GM19397 (cell line): ENCODE results near the gene CACNA1D.

ENCODE experiments used
- ATAC-seq: cut with Tn5 transposase; IDR thresholded peaks from one replicate; pipeline ENCODE4 v1.9.1; 2021; ENCODE audit warnings: mild to moderate bottlenecking, moderate library complexity; ENCODE audit not compliant: unreplicated experiment

Gene CACNA1D

DNA sequence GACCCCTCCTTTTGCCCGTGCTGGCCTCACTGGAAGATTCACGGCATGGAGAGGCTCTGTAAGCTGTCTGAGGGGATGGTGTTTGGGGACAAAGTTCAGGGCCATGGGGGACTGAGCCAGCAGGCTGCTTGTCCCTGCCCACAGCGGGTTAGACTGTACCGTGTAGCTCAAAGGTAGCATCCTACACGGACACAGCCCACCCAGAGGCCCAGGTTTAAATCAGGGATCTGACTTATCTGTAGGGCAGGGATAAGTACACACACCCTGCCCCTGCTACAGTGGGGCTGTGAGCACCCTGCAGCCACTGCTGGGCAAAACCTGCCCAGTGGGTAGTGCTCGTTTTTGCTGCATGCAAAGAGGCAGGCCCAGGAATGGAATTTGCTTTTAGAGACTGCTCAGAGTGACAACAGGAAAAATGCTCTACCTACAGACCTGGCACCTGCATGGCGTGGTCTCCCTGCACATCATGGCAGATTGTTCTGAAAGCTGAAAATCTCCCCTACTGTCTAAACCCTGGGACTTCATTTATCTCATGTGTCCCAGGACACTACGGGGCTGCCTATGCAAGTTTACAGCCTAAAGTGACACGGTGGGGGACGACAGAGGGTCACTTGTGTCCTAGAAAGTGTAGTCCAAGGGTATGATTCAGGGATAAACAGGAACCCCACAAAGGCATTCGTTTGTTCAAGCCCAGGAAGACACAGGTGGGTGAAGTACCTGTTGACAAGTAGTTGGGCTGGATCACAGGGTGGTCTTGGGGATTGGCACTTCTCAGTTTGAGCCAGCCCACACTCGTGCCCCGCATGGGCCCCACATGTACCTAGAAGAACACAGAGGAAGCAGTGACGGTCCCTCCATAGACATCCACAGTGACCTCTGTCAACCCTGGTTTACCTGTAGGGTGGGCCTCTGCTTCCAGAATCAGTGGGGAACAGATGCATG is 324.1 kb downstream of the CACNA1D start:
- ATAC-seq = no peak

- no peak for ATAC-seq
Measured at GRCh38 chr3:53819163-53819868, 324.9 kb downstream of the CACNA1D start.

- ATAC-seq = no peak
Measured at GRCh38 chr3:53820084-53820483, 325.7 kb downstream of the CACNA1D start.

GRCh38 chr3:53820756-53821580 is 326.6 kb downstream of the CACNA1D start:
- ATAC-seq = no peak

GRCh38 chr3:53821631-53822121 is 327.3 kb downstream of the CACNA1D start:
- no peak for ATAC-seq

DNA sequence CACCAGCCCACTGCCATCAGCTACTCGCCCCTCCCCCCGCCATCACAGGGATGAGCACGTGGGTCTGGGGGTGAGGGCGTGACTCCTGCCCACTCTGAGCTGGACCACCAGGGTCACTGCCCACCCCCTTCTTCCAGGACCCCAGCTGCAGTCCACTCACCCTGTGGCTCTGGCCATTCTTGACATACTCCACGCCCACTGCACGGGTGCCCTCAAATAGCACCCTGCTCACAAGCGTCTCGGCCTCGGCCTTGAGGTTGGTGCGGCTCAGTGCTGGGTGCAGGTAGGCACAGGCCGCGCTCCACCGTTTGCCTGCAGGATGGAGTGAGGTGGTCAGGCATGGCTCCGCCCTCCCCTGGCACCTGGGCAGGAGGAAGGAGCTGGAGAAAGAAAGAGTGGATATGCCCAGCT is 327.9 kb downstream of the CACNA1D start:
- ATAC-seq = no peak

DNA sequence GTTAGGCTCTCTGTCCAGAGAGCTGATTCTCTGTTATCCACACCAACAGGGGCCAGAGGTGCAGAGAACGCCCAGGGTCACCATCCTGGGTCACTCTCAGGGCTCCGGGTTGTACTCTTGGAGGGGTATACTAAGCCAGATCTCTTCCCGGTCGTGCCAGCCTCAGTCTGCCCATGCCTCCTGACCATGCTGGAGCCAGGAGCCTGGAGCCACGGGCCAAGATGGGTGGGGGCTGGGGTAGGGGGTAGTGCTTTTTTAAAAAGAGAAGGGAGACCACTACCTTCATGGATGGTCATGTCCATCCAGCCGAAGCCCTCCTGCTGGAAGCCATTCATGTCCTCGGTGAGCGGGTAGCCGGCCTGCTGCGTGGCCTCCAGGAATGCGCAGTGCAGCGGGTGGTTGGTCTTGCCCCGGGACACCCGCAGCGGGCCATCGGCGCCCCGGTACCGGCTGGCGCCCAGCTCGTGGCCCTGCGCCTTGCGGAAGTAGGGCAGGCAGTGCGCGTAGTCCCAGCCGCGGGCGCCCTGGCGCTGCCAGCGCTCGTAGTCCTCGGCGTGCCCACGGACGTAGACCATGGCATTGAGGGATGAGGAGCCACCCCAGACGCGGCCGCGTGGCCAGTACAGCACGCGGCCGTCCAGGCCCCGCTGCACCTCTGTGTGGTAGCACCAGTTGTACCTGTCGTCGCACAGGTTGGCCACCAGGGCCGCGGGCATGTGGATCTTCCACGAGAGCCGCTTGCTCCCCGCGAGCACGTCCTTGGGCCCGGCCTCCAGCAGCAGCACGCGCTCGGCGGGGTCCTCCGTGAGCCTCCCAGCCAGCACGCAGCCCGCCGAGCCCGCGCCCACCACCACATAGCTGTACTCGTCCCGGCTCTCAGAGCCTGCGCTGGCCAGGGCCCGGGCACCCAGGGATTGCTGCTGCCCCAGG is 328.9 kb downstream of the CACNA1D start:
- no peak for ATAC-seq

GRCh38 chr3:53823956-53824657 is 329.7 kb downstream of the CACNA1D start:
- no peak for ATAC-seq

DNA sequence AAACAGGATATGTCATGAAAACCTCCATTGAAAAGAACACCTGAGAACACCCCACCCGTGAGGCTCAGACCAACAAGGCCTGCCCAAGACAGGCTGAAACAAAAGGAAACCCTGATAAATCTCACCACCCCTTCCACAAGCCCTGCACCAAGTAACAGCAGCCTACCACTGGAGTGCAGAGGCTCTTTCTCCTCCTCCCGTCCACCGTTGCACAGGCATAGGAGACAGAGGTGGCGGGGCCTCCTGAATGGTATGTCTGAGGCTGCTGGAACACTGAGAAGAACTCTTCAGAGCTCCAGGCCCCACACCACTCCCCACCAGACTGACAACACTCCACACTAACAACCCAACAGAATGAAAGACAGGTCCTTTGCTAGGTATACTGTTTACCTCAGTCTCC is 330.4 kb downstream of the CACNA1D start:
- ATAC-seq = no peak

DNA sequence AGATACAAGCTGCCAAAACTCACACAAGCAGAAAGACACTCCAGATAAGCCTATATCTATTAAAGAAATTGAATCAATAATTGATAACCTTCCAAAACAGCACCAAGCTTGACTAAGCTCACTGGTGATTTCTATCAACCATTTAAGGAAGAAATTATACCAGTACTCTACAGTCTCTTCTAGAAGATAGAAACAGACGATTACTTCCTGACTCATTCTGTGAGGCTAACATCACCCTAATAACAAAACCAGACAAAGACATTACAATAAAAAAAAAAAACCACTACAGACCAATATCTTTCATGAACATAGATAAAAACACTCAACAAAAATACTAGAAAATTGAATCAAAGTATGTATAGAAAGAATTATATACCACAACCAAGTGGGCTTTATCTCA is 331.6 kb downstream of the CACNA1D start:
- ATAC-seq = no peak

- ATAC-seq = no peak
Measured at GRCh38 chr3:53828581-53828980, 334.2 kb downstream of the CACNA1D start.

DNA sequence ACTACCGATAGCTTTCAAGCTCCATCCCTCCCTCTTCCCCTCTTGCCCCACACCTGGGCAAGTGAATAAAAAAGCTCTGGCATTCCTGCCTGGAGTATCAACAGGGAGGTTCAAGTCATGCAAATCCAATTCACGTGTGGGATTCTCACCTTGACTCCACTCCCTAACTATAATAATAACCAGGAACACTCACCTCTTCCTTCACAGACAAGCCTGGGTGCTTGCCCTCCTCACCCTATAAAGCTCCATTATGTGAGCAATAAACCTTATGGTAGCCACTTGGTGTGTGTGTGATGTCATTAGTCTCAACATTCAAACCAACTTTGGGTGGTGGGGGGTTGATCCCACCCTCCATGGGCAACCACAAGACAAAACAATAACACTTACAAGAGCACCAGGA is 335.2 kb downstream of the CACNA1D start:
- no peak for ATAC-seq

DNA sequence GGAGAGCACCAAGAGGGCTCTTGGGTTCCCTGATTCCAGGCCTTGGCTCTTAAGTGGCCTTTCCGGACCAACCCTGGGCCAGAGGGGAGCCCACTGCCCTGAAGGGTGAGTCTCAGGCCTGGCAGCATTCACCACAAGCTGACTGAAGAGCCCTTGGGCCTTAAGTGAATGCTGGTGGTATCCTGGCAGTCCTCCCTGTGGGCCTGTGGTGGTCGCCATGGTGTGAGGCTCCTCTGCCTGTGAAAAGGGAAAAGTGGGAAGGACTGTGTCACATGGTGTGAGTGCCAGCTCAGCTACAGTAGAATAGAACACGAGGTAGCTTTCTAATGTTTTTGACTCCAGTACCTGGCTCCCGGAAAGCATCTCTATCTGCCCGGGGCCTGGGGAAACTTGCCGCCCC is 336.5 kb downstream of the CACNA1D start:
- no peak for ATAC-seq

GRCh38 chr3:53833053-53833645 is 338.7 kb downstream of the CACNA1D start:
- ATAC-seq = no peak

DNA sequence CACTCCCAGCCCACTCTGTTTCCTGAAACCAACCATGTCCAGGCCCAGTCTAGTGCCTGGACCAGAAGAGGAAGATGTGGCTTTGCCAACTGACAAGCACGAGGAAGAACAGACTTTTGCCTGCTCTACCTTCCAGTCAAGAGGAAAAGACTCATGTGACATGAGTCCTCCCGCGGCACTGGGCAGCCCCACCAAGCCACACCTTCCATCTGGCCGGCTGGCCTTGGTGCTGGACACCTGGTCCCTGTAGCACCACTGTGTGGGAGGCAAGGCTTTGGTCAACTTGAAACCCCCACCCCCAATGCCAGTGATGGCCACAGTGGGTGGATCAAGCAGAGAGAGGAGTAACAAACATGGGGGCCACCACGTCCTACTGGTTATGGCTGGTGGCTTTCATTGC is 339.3 kb downstream of the CACNA1D start:
- ATAC-seq = no peak

DNA sequence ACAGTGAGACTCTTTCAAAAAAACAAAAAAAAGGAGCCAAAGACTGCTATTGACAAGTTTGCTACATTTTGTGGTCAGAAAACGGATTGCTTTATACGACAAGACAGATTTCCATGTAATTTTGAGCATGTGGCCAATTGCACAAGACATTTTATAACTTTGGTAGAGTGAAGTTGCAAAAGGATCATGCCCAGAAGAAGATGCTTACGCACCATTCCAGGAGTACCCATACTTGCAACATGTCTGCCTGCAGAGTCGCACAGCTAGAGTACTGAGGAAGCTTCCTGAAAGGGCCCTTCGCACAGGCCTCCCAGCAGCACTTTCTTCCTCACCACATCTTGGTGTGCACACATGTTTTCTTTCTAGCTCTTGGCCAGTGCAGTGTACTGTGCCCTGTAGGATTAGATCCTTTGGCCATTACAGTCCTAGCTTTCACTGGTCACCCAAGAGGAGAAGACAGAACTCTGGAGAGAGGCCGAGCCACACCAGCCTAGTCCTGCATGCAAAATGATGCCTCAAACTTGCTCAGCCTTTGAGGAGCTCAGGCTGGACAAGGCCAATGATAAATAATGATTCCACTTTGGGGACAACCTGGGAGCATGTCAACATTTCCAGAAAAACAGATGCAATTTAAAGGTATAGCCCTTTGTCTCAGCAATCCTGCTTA is 340.2 kb downstream of the CACNA1D start:
- no peak for ATAC-seq

DNA sequence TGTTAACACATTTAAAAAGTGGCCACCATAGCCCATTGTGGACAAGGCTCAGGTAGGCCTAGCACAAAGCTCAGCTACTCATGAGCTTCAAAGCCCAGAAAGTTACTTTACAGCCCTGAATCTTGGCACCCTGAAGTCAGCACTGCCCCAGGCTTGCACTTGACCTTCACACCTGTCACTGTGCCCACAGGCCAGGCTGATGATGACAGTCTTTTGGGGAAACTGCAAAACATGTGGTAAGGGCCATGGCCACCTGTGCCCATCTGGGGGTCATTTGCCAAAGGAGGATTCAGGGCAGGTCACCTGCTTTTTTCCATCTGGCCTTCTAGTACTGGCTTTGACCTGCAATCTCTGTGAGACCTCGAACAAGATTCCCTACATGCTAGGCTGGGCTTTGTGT is 340.8 kb downstream of the CACNA1D start:
- ATAC-seq = no peak

GRCh38 chr3:53836084-53836872 is 341.9 kb downstream of the CACNA1D start:
- no peak for ATAC-seq
